Spleen (tissue), 11 donors: Measurements from ENCODE around the gene ASB6. TPM values are rescaled to one million over a fixed set of nuclear protein-coding genes. Genes with fewer than 3 reads are reported as not detected.

Experiments used
- DNase-seq: peaks from one replicate; pipeline ENCODE4 v3.0.0-alpha.2; 2020
- H3K27ac ChIP-seq, 8 donors: fragments of 200-600 bp; sonication (generic) in 7 of 8; 1 replicate in 4 of 8; 2 replicates in 4 of 8; pipeline versions ENCODE4 v1.5.0 to v1.8.0; 2016 to 2021; ENCODE audit warnings: inconsistent platforms in 4 of 8, mild to moderate bottlenecking in 4 of 8, moderate library complexity in 1 of 8
- H3K27me3 ChIP-seq, 7 donors: fragments of 200-600 bp; sonication (generic) in 6 of 7; replicated peaks in 1 of 7; 1 replicate in 4 of 7; 2 replicates in 3 of 7; pipeline versions ENCODE4 v1.5.0 to v1.8.0; 2016 to 2021; ENCODE audit warnings: inconsistent platforms in 3 of 7, mild to moderate bottlenecking in 1 of 7
- H3K36me3 ChIP-seq, 6 donors: fragments of 200-600 bp; sonication (generic) in 5 of 6; 1 replicate in 4 of 6; 2 replicates in 2 of 6; pipeline versions ENCODE4 v1.5.0 to v1.8.0; 2016 to 2021; ENCODE audit warnings: inconsistent platforms in 2 of 6
- H3K4me1 ChIP-seq, 6 donors: fragments of 200-600 bp; sonication (generic) in 5 of 6; 1 replicate in 3 of 6; 2 replicates in 3 of 6; pipeline versions ENCODE4 v1.5.0 to v1.8.0; 2016 to 2021; ENCODE audit warnings: inconsistent platforms in 3 of 6
- H3K4me3 ChIP-seq, 8 donors: fragments of 200-600 bp; sonication (generic) in 7 of 8; 1 replicate in 4 of 8; 2 replicates in 4 of 8; pipeline versions ENCODE4 v1.5.0 to v1.8.0; 2016 to 2021; ENCODE audit warnings: inconsistent platforms in 4 of 8, mild to moderate bottlenecking in 4 of 8, moderate library complexity in 2 of 8
- H3K9me3 ChIP-seq, 8 donors: fragments of 200-600 bp; sonication (generic) in 7 of 8; 1 replicate in 4 of 8; 2 replicates in 4 of 8; pipeline versions ENCODE4 v1.5.0 to v1.8.0; 2016 to 2021; ENCODE audit warnings: inconsistent platforms in 4 of 8
- CTCF ChIP-seq, 11 experiments: fragments of 200-600 bp in 7 of 11; fragments of 450-650 bp in 4 of 11; sonication (generic) in 4 of 11; IDR thresholded peaks in 8 of 11; conservative IDR thresholded peaks in 3 of 11; 1 replicate in 7 of 11; 2 replicates in 4 of 11; pipeline versions ENCODE4 v1.4.0 to v1.8.0; 2016 to 2021; ENCODE audit warnings: antibody characterized with exemption in 11 of 11, inconsistent platforms in 4 of 11, mild to moderate bottlenecking in 1 of 11
- POLR2A ChIP-seq, 3 donors: fragments of 450-650 bp; IDR thresholded peaks; one replicate each; pipeline ENCODE4 v1.5.1; 2017; ENCODE audit warnings: antibody characterized with exemption in 3 of 3, mild to moderate bottlenecking in 1 of 3
- POLR2AphosphoS5 ChIP-seq, 3 donors: sonication (generic); formaldehyde crosslinking; IDR thresholded peaks; one replicate each; pipeline ENCODE4 v1.5.1; 2017; ENCODE audit warnings: antibody characterized with exemption in 3 of 3
- WGBS, 5 donors: extraction: QIAGEN DNeasy Blood & Tissue Kit in 3 of 5; methylation state at CpG; one replicate each; pipeline versions ENCODE4 v1.1.5 to v1.1.7; 2013 to 2018; 5-methylcytosine and 5-hydroxymethylcytosine counted together
- intact Hi-C: fragments of 100-400 bp; cut with DNase I; formaldehyde crosslinking; loops from one replicate; pipeline ENCODE4 v1.15.0; 2023; ENCODE audit warnings: low total_unique reads
- polyA plus RNA-seq, 3 donors: library from polyadenylated mRNA; stranded (reverse); fragments of 200-250 nt; gene quantifications; one replicate each; pipeline ENCODE4 v1.2.1, GENCODE V29; 2013
- total RNA-seq, 7 donors: library from RNA; depleted of rRNA in 3 of 7; stranded (reverse); fragments of >200 nt in 3 of 7; fragmentation: NEBNext Ultra II Directional in 4 of 7; extraction: Animal tissue kit (Norgen Biotek cat#: 25700) in 4 of 7; gene quantifications; one replicate each; pipeline versions ENCODE4 v1.1.0 to v1.2.1, GENCODE V29; 2016 to 2021
- donor health status: healthy with polysubstance abuse.
- donor health status: DM: no; HTN: no; CAD: no; lungs with moderate emphysema.
- donor health status: DM: no; HTN: no; CAD: no.
- donor health status: Bipolar disorder and iron deficiency.
- donor health status: healthy.
- donor health status: DM: no; HTN: no; CAD: no.
- donor health status: DM: yes; HTN: yes; CAD: no.

Gene ASB6
- total and polyA plus RNA-seq, 10 donors: 11.5 to 30.8 (median 21.3) TPM

- WGBS, 5 donors: 61 to 70% (median 66%) methylated on average over 12 of the region's 12 CpGs
- H3K4me3 ChIP-seq: no peak overlapping the region
- intact Hi-C loops: no loop called here
- DNase-seq: no peak
- H3K27me3 ChIP-seq: peaks cover 0 to 60% (median 7%) of the 10 kb centered on the region in 7 donors
- H3K36me3 ChIP-seq: no peaks in the 10 kb centered on the region
- H3K9me3 ChIP-seq: no peaks in the 10 kb centered on the region
- H3K27ac ChIP-seq: no peak overlapping the region
- no peaks in the 10 kb centered on the region for H3K4me1 ChIP-seq
- TF ChIP-seq POLR2AphosphoS5 (IDR thresholded peaks at IDR 0.05) (no peak), CTCF (IDR thresholded peaks at IDR 0.05 in 8 of 11, conservative IDR thresholded peaks at IDR 0.05 in 3 of 11) (no peak)
These were observed 31.7 kb upstream of the ASB6 start for GRCh38 chr9:129673602-129674001.

GRCh38 chr9:129672702-129673101, 30.8 kb upstream of the ASB6 start:
- Histone ChIP-seq H3K36me3 (no peaks in the 10 kb centered on the region), H3K27me3 (peaks cover 0 to 60% (median 12%) of the 10 kb centered on the region in 7 donors), H3K4me3 (no peak overlapping the region), H3K9me3 (no peaks in the 10 kb centered on the region), H3K27ac (no peak overlapping the region), H3K4me1 (no peaks in the 10 kb centered on the region)
- no peak for DNase-seq
- WGBS, 5 donors: 79 to 88% (median 84%) methylated on average over 7 to 8 of the region's 8 CpGs
- no peak for TF ChIP-seq CTCF (IDR thresholded peaks at IDR 0.05 in 8 of 11, conservative IDR thresholded peaks at IDR 0.05 in 3 of 11)
- intact Hi-C loops: no loop called here

- 74 to 81% (median 79%) methylated on average over 7 of the region's 7 CpGs for WGBS, 5 donors
- no peak for DNase-seq
- TF ChIP-seq CTCF (IDR thresholded peaks at IDR 0.05 in 8 of 11, conservative IDR thresholded peaks at IDR 0.05 in 3 of 11): no peak
- TF ChIP-seq POLR2A (IDR thresholded peaks at IDR 0.05): no peak
- TF ChIP-seq POLR2AphosphoS5 (IDR thresholded peaks at IDR 0.05): no peak
- H3K27me3 ChIP-seq: peaks cover 0 to 60% (median 23%) of the 10 kb centered on the region in 7 donors
- H3K9me3 ChIP-seq: no peaks in the 10 kb centered on the region
- no peak overlapping the region for H3K27ac ChIP-seq
- H3K4me3 ChIP-seq: no peak overlapping the region
- intact Hi-C loops: no loop called here
- H3K4me1 ChIP-seq: peaks cover 0 to 4% (median 2%) of the 10 kb centered on the region in 6 donors
- no peaks in the 10 kb centered on the region for H3K36me3 ChIP-seq
These were observed 29.6 kb upstream of the ASB6 start for GRCh38 chr9:129671519-129671918.

GRCh38 chr9:129671065-129671464, 29.1 kb upstream of the ASB6 start:
- no peak for TF ChIP-seq CTCF (IDR thresholded peaks at IDR 0.05 in 8 of 11, conservative IDR thresholded peaks at IDR 0.05 in 3 of 11)
- TF ChIP-seq POLR2A (IDR thresholded peaks at IDR 0.05): no peak
- TF ChIP-seq POLR2AphosphoS5 (IDR thresholded peaks at IDR 0.05): no peak
- WGBS, 5 donors: 80 to 92% (median 83%) methylated on average over 2 to 9 of the region's 9 CpGs
- Histone ChIP-seq H3K4me3 (no peak overlapping the region), H3K4me1 (peaks cover 0 to 8% (median 7%) of the 10 kb centered on the region in 6 donors), H3K27ac (no peak overlapping the region), H3K36me3 (no peaks in the 10 kb centered on the region), H3K9me3 (no peaks in the 10 kb centered on the region), H3K27me3 (peaks cover 0 to 60% (median 27%) of the 10 kb centered on the region in 7 donors)
- intact Hi-C loops: no loop called here
- DNase-seq: no peak
